HL-60 (cell line): ENCODE results near the gene EXOC4.

ENCODE experiments used
- DNase-seq, 2 experiments: peaks; one replicate each; pipeline ENCODE4 v3.0.0-alpha.2; 2010 to 2020; ENCODE audit warnings: low read depth in 1 of 2, low spot score in 1 of 2
- H3K27ac ChIP-seq: fragments of 250-450 bp; sonication (Bioruptor Pico); replicated peaks from 2 replicates; pipeline ENCODE4 v1.5.1; 2020; ENCODE audit warnings: mild to moderate bottlenecking, moderate library complexity
- H3K27me3 ChIP-seq: fragments of 250-450 bp; sonication (Bioruptor Pico); 2 replicates; pipeline ENCODE4 v1.5.1; 2021; ENCODE audit warnings: mild to moderate bottlenecking, moderate library complexity; ENCODE audit not compliant: insufficient read depth, poor library complexity, severe bottlenecking
- H3K4me3 ChIP-seq: replicated peaks from 2 replicates; pipeline ENCODE4 v1.5.1; 2011; ENCODE audit warnings: mild to moderate bottlenecking, control low read depth, low read length; ENCODE audit not compliant: insufficient read depth
- GABPA ChIP-seq: IDR thresholded peaks from 2 replicates; pipeline ENCODE4 v1.6.1; 2012; ENCODE audit warnings: low read depth
- POLR2AphosphoS5 ChIP-seq: IDR thresholded peaks from 2 replicates; pipeline ENCODE4 v1.6.1; 2012; ENCODE audit warnings: low read depth
- REST ChIP-seq: IDR thresholded peaks from 2 replicates; pipeline ENCODE4 v1.6.1; 2012; ENCODE audit warnings: low read depth; ENCODE audit not compliant: insufficient replicate concordance
- SPI1 ChIP-seq: IDR thresholded peaks from 2 replicates; pipeline ENCODE4 v1.6.1; 2012; ENCODE audit warnings: low read depth, mild to moderate bottlenecking, borderline replicate concordance
- TF ChIP-seq, protein P1 (sequence below): IDR thresholded peaks from one replicate; pipeline ENCODE4 v1.5.1; 2011; ENCODE audit warnings: low read length, control low read depth, inconsistent platforms; ENCODE audit not compliant: insufficient read depth

The EXOC4 gene

DNA sequence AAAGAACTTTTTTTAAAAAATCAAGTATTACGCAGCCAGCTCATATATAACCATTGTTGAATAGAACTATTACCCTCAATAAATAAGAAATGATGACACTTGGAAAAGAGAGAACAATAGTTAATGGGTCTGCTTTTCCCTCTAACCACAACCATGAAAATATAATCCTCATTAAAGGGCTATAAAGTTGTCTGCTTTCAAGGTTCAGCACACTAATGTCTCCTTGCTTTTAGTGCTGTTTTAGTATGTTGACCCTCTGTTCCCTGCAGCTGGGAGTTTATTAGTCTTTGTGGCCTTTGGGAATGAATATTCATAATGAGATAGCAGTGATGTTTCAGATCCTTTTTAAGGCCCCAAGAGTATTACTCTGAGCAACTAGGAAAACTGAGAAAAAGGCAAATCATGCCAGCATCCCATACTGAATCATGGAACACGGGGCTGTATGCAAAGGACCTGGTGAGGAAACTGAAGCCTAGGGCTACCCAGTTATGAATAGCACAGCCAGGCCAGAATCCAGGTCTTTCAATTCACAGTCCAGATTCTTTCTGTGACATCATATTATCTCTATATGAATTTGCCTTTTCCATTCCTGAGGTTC, 542.3 kb downstream of the EXOC4 start:
- DNase-seq, result no peak
- Histone ChIP-seq H3K27ac (no peak overlapping the region), H3K27me3 (no peaks in the 10 kb centered on the region), H3K4me3 (no peak overlapping the region)
- TF ChIP-seq REST (no peak), GABPA (no peak), POLR2AphosphoS5 (no peak), SPI1 (no peak)
- TF ChIP-seq, protein P1, sequence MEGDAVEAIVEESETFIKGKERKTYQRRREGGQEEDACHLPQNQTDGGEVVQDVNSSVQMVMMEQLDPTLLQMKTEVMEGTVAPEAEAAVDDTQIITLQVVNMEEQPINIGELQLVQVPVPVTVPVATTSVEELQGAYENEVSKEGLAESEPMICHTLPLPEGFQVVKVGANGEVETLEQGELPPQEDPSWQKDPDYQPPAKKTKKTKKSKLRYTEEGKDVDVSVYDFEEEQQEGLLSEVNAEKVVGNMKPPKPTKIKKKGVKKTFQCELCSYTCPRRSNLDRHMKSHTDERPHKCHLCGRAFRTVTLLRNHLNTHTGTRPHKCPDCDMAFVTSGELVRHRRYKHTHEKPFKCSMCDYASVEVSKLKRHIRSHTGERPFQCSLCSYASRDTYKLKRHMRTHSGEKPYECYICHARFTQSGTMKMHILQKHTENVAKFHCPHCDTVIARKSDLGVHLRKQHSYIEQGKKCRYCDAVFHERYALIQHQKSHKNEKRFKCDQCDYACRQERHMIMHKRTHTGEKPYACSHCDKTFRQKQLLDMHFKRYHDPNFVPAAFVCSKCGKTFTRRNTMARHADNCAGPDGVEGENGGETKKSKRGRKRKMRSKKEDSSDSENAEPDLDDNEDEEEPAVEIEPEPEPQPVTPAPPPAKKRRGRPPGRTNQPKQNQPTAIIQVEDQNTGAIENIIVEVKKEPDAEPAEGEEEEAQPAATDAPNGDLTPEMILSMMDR, result no peak

DNA sequence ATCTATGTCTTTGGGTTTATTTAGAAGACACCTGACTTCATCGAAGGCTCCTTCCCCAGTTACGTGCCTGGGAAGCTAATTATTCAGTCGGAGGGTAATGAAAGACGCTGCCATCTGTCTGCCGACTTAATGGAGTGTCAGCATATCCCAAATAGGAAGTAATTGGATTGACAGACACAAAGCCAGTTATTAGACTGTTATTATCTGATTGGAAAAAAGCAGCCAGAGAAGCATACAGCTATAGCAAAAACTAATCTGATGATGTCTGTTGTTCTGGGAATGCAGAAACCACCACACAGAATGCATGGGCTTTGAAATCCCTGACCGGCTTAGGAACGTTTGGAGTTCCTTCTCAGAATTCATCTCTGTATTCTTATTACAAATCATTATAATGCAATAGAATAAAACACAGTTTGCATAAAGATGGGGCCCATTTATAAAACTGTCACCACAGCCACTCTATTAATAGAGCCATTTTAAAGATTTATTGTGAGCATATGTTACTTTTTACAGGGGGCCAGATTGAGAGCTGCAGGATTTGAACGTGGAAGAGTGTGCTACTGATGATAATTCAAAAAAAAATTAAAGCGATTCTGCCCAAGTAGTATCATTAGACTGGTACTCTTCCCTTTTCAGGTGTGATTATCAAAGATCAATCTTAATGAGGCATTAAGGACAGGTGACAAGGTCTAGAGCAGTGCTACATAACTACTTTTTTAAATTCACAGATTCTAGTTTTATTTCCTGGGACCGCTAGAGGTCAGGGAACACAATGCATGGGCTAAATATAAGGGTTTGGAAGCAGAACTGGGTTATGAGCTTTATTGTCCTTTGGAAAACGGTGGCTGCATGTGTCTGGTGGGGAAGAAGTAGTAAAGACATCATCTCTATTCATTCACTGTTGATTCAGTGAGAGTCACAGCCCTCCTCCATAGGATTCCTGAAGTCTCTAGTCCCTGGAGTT, 544.2 kb downstream of the EXOC4 start:
- TF ChIP-seq, protein P1, result no peak
- TF ChIP-seq GABPA, result no peak
- no peak for TF ChIP-seq POLR2AphosphoS5
- no peak for TF ChIP-seq SPI1
- no peak for TF ChIP-seq REST
- Histone ChIP-seq H3K4me3 (no peak overlapping the region), H3K27me3 (no peaks in the 10 kb centered on the region), H3K27ac (no peak overlapping the region)
- no peak for DNase-seq

- no peak for DNase-seq
- H3K4me3 ChIP-seq, result no peak overlapping the region
- H3K27me3 ChIP-seq, result no peaks in the 10 kb centered on the region
- TF ChIP-seq, protein P1, result no peak
- no peak for TF ChIP-seq POLR2AphosphoS5
- TF ChIP-seq GABPA, result no peak
- TF ChIP-seq SPI1, result no peak
- TF ChIP-seq REST, result no peak
- H3K27ac ChIP-seq, result no peak overlapping the region
Observed at GRCh38 chr7:133797818-133798520, 545.1 kb downstream of the EXOC4 start.
